HG03139 (cell line): ENCODE measurements around the gene ITGA1.
"Not testable (repeated sequence)": the region's sequence is repeated elsewhere in the genome, so short reads cannot be mapped to it uniquely, and the experiment has no call there.

Source experiments
- ATAC-seq: cut with Tn5 transposase; IDR thresholded peaks from one replicate; pipeline ENCODE4 v1.9.1; 2021; ENCODE audit not compliant: unreplicated experiment

The ITGA1 gene

GRCh38 chr5:52787600-52788504 is at the start of gene ITGA1, which contains the start of gene PELO:
TSS of gene ITGA1 (plus strand) at chr5:52787916. CDS start at chr5:52788354, 438 bp downstream.
TSS of gene PELO (plus strand) at chr5:52787916. CDS start at chr5:52800395, 12,479 bp downstream.
- ATAC-seq = peak; percentile 60

GRCh38 chr5:52738095-52738506 is 49.6 kb upstream of the ITGA1 start:
- peak; percentile 66 for ATAC-seq

GRCh38 chr5:52740007-52740406 is 47.7 kb upstream of the ITGA1 start:
- no peak for ATAC-seq

- no peak for ATAC-seq
These were observed 44.7 kb upstream of the ITGA1 start for GRCh38 chr5:52743012-52743411.

GRCh38 chr5:52743529-52743928 is 44.2 kb upstream of the ITGA1 start:
- ATAC-seq = no peak

GRCh38 chr5:52743970-52744369 is 43.7 kb upstream of the ITGA1 start:
- peak; percentile 63 for ATAC-seq

- not testable (repeated sequence) for ATAC-seq
These were observed 42.8 kb upstream of the ITGA1 start for GRCh38 chr5:52744867-52745458.

GRCh38 chr5:52746539-52746938 is 41.2 kb upstream of the ITGA1 start:
- no peak for ATAC-seq

GRCh38 chr5:52748590-52748989 is 39.1 kb upstream of the ITGA1 start:
- no peak for ATAC-seq

- ATAC-seq = no peak
These were observed 38.0 kb upstream of the ITGA1 start for GRCh38 chr5:52749666-52750065.

GRCh38 chr5:52751137-52751536 is 36.6 kb upstream of the ITGA1 start:
- ATAC-seq = no peak

- ATAC-seq = no peak
These were observed 33.7 kb upstream of the ITGA1 start for GRCh38 chr5:52754051-52754450.

- ATAC-seq = no peak
These were observed 30.2 kb upstream of the ITGA1 start for GRCh38 chr5:52757527-52757926.

GRCh38 chr5:52758014-52758413 is 29.7 kb upstream of the ITGA1 start:
- no peak for ATAC-seq

- no peak for ATAC-seq
These were observed 28.4 kb upstream of the ITGA1 start for GRCh38 chr5:52759331-52759730.

- no peak for ATAC-seq
These were observed 26.9 kb upstream of the ITGA1 start for GRCh38 chr5:52760695-52761366.

GRCh38 chr5:52767217-52767743 is 20.4 kb upstream of the ITGA1 start:
- no peak for ATAC-seq

- no peak for ATAC-seq
These were observed 19.8 kb upstream of the ITGA1 start for GRCh38 chr5:52767766-52768480.

GRCh38 chr5:52769061-52769460 is 18.7 kb upstream of the ITGA1 start:
- no peak for ATAC-seq

- no peak for ATAC-seq
These were observed 17.3 kb upstream of the ITGA1 start for GRCh38 chr5:52770287-52770939.
